DMS 273 (cell line): ENCODE measurements around the gene NOP14.
"Not testable (repeated sequence)": the region's sequence is repeated elsewhere in the genome, so short reads cannot be mapped to it uniquely, and the experiment has no call there.

Source experiments
- DNase-seq: peaks from one replicate; lab custom pipeline; 2025; ENCODE audit not compliant: unreplicated experiment; lab: John Stamatoyannopoulos, UW

Gene NOP14

DNA sequence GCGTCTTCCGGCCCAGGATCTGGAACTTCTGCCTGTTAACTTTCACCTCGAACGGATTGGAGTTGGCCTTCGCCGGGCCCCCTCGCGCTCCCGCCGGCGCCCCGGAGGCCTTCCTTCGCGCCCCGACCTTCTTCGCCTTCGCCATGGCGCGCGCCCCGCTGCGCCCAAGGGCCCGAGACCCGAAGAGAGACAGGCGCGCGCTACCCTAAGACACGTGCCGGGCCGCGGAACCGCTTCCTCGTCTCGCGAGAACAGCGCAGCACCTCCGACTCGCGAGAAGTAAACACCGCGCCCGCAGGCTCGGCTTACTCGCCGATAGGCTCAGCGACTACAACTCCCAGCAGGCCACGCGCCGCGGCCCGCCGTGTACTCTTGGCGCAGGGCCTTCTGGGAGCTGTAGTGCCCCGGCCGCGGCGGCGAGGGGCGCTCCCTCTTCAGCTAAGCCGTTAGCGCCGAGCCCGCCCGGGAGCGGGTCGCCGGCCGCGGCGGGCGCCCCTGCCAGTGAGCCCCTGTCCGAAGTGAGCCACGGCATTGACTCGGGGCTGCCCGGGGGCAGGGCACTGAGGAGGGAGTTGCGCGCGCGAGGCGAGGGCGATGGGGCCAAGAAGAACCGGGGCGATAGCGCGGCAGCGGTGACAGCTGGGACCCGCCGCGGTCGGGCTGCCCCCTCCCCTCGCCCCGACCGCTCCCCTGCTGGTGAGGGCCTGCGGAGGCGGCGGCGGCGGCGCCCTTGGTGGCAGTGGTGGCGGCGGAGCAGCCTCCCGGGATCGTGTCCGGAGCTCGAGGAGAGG lies at the start of gene NOP14, which contains the start of gene GRK4:
Gene NOP14, minus strand, starts transcription at position 232 of the 791 bp plus-strand sequence. Its CDS starts 87 bp downstream, at position 145.
Gene GRK4, plus strand, starts transcription at position 397 of the 791 bp plus-strand sequence. CDS start 500 bp downstream, outside the sequence.
- peak; percentile 99 for DNase-seq

DNA sequence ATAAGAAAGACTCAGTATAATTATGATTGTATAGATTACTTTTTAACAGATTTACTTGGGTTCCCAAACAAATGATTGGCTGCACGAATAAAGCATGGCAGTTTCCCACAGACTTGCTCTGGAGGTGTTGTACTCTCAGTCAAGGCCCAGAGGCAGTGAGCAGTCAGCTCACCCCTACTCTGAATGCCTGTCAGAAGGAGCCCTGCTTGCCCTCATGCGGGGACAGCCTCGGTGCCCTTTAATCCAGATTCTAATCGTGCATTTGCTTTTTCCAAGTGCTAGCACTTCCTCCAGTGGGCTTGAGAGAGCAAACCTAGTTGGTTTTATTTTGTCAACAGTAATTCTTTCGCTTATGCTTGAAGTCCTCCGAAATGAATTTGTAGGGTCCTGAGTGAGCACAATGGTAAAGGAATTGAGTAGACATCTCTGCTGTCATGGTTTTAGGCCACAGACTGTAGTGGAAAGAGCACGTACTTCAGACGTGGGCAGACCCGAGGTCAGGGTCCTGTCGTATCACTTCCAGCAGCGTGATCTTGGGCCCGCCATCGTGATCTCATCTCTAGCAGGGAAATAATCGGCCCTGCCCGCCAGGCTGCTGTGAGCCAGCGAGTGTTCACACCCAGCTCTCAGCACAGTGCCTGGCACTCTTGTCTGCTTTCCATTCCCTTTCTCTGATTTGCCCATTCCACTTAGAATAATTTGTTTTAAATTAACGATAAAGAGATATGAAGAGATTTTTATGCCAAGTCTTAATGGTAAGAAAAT lies 48.4 kb upstream of the NOP14 start:
- DNase-seq: no peak

DNA sequence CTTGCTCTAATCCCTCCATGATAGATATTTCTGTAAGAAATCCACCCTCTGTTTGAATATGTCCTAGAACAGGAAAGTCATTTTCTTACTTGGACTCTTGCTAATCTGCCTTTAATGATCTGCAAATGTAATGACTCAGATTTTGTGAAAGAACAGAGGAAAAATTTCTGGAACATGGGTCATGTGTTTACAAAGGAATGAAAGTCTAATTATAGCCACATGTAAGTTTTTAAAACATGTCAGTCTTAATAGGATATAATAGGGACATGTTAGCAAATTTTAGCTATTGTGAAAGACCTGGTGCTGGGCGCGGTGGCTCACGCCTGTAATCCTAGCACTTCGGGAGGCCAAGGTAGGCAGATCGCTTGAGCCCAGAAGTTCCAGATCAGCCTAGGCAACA lies 47.8 kb upstream of the NOP14 start:
- DNase-seq: no peak

DNA sequence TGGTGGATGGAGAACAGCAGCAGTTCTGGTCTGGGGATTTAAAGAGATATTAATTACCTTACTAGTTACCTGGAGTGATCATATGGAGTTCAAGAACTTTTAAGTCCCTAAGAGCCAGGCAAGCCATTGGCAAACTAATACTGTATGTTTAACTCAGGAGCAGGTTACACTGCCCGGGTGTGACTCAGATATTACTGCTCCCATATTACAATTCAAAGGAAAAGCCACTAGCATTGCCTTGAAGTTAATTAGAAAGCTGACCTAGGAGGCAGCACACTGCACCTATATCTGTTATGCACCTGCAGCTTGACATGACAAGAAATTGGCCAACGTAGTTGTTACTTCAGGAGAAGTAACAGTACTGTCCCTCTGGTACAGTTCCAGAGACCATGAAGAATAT lies 47.4 kb upstream of the NOP14 start:
- DNase-seq: no peak

DNA sequence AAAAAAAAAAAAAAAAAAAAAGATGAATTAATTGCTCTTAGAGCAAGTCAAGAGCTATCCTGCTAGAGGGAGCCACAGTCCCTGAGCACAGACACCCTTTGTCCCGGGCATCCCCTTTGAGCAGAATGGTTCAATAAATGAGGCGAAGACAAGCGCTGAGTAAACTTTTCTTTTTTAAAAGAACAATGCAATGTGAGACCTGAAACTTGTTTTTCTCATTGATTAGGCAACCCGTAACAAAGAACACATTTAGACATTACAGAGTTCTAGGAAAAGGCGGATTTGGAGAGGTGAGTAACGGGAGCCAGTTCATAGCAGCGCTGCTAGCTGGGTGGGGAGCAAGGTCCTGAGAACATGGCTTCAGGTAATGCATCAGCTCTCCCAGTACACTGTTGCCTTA lies 46.2 kb upstream of the NOP14 start:
- DNase-seq: peak; percentile 14

DNA sequence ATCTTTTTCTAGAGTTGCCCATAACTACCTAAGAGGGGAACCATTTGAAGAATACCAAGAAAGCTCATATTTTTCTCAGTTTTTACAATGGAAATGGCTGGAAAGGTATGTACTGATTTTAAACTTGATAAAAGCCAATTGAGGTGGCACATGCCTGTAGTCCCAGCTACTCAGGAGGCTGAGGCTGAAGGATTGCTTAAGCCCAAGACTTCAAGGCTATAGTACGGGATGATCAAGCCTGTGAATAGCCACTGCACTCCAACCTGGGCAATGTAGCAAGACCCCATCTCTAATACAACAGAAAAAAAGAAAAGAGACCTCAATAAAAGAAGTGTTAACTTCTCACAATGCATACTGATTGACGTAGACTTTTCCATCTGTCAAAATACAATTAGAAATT lies 44.5 kb upstream of the NOP14 start:
- no peak for DNase-seq

DNA sequence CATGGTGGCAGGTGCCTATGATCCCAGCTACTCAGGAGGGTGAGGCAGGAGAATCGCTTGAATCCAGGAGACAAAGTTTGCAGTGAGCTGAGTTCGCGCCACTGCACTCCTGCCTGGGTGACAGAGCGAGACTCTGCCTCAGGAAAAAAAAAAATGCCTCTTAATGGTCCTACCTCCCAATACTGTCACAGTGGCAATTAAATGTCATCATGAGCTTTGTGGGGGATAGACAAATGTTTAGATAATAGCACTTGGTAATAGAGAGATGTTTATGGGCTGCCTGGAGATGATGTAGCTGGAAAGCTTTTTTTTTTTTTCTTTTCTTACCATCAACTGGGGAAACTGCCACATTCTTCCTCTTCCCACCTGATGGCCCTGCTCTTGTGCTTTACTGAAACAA lies 33.2 kb upstream of the NOP14 start:
- no peak for DNase-seq

DNA sequence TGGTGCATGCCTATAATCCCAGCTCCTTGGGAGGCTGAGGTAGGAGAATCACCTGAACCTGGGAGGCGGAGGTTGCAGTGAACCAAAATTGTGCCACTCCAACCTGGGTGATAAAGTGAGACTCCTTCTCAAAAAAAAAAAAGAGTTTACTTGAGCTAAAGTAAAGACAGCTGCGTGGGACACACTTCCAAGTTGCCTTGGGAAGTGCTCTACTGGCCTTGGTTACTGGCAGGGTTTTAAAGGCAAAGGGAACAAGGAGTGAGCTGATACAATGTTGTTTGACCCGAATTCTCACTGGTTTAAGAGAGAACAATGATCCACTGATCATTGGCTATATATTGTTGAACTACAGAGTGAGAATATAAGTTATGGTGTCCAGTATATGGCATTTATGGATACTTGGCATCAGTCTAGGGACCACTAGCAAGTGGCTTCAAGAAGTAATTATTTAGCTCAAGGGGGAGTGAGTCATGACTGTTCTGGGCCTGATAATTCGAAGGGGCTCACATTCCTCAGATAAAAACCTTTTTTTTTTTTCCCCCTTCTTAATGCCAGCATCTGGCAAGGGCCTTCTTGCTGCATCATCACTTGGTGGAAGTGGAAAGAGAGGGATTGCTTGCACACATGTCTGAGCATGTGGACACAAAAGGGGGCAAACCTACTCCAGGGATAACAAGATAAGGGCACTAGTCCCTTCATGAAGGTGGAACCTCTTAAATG lies 32.5 kb upstream of the NOP14 start:
- no peak for DNase-seq

DNA sequence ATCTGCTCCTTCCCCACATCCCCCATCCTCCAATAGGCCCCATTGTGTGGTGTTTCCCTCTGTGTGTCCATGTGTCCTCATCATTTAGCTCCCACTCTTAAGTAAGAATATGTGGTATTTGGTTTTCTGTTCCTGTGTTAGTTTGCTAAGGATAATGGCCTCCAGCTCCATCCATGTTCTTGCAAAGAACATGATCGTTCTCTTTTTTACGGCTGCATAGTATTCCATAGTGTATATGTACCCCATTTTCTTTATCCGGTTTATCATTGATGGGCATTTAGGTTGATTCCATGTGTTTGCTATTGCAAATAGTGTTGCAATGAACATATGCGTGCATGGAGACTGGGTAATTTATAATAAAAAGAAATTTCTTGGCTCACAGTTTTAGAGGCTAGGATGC lies 31.7 kb upstream of the NOP14 start:
- DNase-seq: no peak

DNA sequence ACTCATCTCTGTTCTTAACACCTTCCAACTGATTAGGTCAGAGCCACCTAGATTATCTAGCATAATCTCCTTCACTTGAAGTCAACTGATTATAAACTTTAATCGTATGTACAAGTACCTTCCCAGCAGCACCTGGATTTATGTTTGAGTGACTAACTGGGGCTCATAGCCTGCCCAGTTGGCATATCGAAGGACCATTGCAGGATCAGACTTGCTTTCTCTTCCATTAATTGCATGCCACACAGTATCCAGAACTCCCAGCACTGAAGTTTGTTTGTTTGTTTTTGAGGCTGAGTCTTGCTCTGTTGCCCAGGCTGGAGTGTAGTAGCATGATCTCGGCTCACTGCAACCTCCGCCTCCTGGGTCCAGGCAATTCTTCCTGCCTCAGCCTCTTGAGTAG lies 28.0 kb upstream of the NOP14 start:
- no peak for DNase-seq

DNA sequence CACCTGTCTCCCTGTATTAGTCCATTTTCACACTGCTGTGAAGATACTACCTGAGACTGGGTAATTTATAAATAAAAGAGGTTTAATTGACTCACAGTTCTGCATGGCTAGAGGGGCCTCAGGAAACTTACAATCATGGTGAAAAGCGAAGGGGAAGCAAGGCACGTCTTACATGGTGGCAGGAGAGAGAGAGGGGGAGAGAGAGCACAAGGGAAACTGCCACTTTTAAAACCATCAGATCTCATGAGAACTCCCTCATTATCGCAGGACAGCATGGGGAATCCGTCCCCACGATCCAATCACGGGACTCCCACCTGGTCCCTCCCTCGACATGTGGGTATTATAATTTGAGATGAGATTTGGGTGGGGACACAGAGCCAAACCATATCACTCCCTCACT lies 20.5 kb upstream of the NOP14 start:
- DNase-seq: not testable (repeated sequence)

DNA sequence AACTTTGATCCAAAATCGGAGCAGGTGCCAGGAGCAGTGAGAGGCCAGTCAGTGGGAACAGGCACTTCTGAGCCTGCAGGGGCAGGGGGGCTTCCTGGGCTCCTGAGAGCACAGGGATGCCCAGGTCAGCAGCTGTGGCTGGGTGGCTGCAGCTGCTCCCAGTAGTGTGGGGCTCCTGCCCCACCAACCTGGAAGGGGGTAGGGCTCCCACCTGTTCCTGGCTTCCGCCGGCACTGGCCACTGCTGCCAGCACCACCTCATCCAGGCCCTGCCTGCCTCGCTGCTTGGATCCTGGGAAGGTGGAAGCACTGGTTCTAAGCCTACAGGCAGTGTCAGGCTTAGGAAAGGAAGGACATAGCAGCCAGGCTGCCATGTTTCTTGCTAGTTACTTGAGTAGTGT lies 18.8 kb upstream of the NOP14 start:
- DNase-seq: no peak

DNA sequence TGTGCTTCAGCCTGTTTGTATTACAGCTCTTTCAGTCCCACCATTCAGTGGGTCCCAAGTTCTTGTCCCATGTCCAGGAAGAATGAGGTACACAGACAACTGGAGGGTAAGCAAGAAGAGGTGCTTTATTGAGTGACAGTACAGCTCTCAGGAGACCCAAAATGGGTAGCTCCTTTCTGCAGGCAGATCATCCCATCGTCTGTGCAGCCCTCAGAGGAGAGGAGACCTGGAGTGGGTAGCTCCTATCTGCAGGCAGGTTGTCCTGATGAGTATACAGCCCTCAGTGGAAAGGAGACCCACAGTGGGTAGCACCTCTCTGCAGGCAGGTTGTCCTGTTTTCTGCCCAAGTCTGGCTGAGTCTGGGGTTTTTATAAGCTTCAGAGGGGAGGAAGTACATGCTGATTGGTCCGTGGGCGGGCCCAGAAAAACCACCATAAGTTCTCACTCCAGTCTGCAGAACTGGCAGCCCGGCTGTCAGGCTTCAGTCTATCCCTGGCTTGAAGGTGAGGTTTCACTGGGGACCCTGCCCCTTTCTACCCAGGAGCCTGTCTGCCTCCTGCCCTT lies 18.1 kb upstream of the NOP14 start:
- peak; percentile 24 for DNase-seq

DNA sequence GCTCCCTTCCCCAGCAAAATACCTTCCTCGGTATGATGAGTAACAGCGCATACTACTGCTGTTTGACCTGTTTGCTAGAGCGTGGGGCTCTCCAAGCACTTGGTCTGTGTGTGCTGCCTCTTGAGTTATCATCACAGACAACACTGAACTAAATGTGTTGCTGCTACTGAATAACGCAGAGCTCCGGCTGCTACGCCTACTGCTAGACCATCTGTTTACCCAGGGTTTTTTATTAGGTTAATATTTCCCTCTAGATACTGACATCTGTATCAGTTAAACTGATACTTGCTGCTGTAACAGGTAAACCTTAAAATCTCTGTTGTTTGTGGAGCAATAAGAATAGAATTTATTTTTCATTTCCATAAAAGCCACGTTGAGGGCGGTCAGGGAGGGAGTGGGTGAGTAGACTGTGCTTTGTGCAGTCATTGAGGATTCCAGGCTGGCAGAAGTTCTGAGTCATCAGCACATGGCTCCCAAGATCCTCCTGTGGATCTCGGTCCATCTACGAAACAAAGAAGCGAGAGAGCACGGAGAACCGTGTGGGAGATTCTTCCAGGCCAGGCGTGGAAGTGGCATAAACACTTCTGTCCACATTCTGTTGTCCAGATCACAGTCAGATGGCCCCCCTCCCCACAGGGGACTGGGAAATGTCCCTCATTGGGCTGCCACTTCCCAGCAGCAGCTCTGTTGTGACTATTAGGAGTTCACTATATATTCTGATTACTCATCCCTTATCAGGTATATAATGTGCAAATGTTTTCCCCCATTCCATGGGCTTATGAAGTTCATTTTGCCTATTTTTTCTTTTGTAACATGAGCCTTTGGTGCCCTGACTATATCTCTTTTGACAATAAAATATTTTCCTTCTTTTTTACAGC lies 14.2 kb upstream of the NOP14 start:
- peak; percentile 64 for DNase-seq

DNA sequence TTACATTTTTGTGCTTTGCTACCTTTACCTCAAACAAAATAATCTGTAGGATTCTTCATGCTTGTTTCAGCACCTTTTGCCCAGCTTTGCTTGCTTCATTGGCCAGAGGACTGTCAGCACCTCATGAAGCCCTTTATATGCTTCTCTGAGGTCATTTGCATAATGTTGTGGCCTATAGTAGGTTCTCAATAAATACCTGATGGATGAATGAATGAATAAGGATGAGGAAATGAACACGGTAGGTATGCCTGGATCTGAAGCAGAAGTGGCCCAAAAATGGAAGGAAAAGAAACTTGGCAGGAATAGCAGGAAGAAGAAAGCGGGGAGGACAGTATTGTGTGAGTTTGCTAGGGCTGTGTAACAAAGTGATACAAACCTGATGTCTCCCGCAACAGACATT lies 8.1 kb upstream of the NOP14 start:
- DNase-seq: no peak

DNA sequence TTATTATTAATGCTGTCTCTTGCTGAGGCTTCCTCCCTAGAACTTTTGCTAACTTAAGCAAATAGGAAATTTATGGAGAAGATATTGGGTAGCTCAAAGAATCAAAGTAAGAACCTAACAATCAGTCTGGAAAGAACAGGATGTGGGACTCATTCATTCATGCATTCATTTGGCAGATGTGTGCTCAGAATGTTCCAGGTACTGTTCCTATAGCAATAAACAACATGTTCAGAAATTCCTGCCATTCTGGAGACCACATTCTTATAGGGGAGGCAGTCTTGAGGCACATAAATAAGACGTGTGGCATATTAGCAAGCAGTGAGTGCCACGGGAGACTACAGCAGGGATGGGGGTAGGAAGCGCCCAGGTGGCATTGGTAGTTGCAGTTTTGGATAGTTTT lies 5.2 kb upstream of the NOP14 start:
- DNase-seq: no peak

DNA sequence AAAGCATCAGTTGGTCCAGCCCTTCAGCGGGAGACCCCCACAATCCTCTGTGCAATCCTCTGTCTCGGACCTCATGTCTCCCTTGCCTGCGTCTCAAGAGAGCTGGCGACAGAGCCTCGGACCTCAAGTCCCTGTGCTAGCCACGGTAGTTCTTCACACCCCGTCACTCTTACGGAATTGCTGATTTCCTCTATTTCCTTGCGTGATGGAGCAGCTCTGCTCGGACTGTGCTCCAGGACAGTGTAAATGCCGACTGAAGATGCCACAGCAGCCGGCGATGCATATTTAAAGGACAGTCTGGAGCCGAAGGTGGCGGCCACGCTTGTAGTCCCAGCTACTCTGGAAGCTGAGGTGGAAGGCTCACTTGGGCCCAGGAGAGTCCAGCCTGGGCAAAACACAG lies 2.1 kb upstream of the NOP14 start:
- DNase-seq: no peak

DNA sequence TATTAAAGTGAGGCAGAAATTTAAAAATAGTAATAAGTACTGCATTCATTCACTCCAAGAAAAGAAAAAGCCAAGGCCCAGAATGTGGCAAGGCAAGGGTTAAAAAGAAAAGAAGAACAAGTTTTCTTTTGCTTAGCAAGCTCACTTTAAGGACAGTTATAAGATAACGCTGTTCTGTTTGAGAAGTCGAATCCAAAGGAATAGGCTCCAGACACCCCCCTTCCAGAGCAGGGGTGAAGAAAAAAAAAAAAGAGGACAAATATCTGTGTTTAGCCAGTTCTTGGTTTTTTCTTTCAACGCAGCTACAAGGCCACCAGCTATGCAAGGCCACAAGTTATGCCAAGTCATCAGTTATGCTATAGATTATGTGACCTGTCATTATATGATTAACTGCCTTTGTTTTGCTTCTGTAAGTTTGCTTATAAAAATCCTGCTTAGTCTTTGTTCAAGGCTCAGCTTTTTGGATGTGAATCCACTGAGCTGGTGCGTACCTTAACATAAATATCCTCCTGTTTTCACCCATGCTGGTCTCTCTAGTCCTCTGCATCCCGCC lies 1.6 kb upstream of the NOP14 start:
- no peak for DNase-seq

DNA sequence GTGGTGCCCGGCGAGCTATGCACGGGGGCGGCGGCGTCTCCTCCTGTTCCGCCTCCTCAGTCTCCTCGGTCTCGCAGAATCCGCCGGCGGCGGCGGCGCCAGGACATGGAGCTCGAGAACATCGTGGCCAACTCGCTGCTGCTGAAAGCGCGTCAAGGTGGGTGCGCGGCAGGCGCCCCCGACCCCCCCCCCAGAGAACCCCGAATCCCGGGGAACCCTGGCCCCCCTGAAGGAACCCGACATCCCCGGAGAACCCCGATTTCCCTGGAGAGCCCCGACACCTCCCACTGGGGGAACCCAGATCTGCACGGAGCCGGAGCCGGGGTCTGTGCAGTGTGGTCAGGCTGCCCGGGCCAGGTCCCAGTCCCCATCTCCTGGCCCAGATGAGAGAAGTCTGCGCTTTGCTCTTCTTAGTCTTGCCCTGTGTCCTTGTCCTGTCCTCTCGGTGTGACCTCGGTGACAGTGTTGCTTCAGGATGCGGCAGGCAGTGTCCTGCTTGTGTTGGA lies 813 bp upstream of the NOP14 start:
- no peak for DNase-seq

DNA sequence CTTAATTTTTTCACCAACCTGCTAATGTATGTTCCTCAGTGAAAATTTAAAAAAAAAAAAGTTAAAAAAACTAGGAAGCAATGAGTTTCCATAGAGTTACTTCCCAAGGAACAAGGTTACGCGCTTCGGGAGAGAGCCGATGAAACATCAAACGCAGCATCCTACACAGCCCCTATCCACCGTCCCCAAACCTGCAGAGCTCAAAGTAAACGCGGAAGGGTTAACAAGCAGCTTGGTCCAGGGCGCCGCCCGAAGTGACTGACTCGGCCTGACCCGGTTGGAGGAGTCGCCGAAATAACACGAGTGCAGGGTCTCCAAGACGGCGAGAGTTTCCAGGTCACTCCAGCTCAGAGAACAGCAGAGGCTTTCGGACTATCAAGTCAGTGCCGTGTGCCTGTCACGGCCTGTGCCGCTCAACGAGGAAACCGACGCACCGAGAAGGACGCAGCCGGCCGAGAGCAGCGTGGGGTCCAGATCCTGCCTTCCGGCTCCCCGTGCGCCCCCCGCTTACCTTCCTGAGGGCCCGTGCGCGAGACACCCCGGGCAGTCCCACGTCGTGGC lies 512 bp downstream of the NOP14 start:
- peak; percentile 70 for DNase-seq
